Measurements from ENCODE around the gene GARIN1A.
A peak's percentile ranks its signal among the peaks of the same experiment; 100 is the strongest.
"Not testable (repeated sequence)": the region's sequence is repeated elsewhere in the genome, so short reads cannot be mapped to it uniquely, and the experiment has no call there.

The GARIN1A gene

DNA sequence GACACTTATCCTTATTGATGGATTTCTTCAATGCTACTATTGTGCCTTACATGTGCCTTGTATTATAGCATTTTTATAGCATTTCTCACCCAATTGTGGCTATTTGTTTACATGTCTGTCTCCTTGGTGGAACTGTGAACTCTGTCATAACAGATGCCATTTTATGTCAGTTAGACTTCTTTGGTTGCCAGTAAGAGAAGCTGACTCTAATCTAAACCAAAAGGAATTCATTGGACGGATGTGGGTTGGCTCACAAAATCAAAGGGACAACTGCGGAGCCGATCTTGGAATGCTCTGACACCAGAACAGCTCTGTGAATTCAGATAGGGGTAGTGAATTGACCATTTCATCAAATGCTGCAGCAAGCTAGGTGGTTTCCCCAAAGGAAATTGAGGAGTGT lies 15.0 kb downstream of the GARIN1A start:
- no peak for DNase-seq

- DNase-seq, result no peak
Measured at GRCh38 chr7:128688492-128688891, 16.4 kb downstream of the GARIN1A start.

DNA sequence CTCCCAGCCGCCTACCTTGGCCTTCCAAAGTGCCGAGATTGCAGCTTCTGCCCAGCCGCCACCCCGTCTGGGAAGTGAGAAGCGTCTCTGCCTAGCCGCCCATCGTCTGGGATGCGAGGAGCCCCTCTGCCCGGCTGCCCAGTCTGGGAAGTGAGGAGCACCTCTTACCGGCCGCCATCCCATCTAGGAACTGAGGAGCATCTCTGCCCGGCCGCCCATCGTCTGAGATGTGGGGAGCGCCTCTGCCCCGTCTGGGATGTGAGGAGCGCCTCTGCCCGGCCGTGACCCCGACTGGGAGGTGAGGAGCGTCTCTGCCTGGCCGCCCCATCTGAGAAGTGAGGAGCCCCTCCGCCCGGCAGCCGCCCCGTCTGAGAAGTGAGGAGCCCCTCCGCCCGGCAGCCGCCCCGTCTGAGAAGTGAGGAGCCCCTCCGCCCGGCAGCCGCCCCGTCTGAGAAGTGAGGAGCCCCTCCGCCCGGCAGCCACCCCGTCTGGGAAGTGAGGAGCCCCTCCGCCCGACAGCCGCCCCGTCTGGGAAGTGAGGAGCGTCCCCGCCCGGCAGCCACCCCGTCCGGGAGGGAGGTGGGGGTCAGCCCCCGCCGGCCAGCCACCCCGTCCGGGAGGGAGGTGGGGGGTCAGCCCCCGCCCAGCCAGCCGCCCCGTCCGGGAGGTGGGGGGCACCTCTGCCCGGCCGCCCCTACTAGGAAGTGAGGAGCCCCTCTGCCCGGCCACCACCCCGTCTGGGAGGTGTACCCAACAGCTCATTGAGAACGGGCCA lies 17.3 kb downstream of the GARIN1A start:
- DNase-seq, result not testable (repeated sequence)

GRCh38 chr7:128691227-128691626 lies 19.1 kb downstream of the GARIN1A start:
- DNase-seq, result no peak

GRCh38 chr7:128692623-128693270 lies 20.7 kb downstream of the GARIN1A start:
- no peak for DNase-seq

GRCh38 chr7:128693373-128694015 lies 21.4 kb downstream of the GARIN1A start:
- no peak for DNase-seq

DNA sequence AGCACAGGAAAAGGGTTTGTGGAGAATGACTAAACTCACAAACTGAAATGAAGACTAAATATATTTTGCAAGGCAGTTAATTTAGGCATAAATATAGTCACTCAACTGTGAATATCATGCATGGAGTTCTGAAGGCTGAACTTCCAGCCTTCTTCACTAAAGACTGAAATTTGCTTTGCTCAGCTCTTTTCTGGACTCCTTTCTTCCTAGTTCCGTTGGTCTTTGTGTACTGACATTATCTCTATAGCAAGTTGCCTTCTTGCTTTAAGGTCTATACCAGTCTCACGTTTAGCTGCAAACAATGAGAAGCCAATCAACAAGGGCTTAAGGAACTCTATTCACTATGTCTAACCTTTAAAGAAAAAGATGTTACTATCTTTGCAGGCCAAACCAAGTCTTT lies 22.6 kb downstream of the GARIN1A start:
- DNase-seq, result no peak

GRCh38 chr7:128697302-128697905 lies 25.3 kb downstream of the GARIN1A start:
- DNase-seq, result peak; percentile 13

GRCh38 chr7:128699196-128699712 lies 27.2 kb downstream of the GARIN1A start:
- DNase-seq, result no peak

- no peak for DNase-seq
Measured at GRCh38 chr7:128699895-128700294, 27.8 kb downstream of the GARIN1A start.

GRCh38 chr7:128701062-128701785 lies 29.1 kb downstream of the GARIN1A start:
- DNase-seq, result no peak

DNA sequence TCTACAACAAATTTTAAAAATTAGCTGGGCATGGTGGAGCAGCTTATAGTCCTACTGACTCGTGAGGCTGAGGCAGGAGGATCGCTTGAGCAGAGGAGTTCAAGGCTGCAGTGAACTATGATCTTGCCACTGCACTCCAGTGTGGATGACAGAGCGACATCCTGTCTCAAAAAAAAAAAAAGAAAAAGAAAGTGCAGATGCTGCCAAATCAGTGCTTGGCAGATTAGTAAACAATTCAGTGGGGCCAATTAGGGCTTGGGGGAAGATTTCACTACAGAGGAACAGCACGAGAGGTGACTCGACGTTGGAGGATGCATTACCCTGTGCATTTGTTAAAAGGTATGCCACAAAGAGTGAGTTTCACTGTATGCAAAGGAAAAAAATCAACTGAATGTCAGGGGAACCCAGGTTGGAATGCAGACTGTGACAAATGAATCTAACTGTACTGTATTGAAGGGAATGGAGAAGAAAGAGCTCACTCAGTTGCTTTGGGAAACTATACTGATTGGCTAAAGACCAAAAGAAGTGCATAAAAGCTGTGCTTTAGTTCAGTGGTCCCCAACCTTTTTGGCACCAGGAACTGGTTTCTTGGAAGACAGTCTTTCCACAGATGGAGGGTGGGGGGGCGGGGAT lies 31.6 kb downstream of the GARIN1A start:
- no peak for DNase-seq

DNA sequence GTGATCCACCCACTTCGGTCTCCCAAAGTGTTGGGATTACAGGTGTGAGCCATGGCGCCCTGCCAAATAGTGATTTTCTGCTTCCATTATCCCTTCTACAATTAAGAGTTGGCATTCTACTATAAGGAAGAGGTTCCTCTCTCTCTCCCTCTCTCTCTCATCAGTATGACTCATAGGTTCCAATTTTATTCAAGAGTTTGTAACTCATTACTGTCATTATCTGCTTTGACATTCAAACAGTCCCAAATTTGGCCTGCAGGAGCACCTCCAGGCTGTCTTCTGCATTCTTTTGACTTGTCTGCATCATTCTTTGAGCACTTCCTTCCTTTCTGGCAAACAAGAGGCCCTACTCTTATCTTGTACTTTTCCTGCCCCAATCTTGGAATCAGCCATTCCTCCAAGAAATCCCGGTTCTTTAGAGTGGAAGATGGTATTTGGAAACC lies 33.8 kb downstream of the GARIN1A start:
- no peak for DNase-seq

DNA sequence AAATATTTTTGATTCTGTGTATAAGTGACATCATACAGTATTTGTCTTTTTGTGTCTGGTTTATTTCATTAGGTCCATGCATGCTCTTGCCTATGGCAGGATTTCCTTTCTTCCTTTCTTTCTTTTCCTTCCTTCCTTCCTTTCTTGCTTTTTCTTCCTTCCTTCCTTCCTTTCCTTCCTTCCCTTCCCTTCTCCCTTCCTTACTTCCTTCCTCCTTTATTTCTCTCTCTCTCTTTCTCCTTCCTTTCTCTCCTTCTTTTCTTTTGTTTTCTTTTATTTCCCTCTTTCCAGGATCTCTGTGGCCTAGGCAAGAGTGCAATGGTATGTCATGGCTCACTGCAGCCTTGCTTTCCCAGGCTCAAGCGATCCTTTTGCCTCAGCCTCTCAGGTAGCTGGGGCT lies 35.7 kb downstream of the GARIN1A start:
- DNase-seq, result no peak

DNA sequence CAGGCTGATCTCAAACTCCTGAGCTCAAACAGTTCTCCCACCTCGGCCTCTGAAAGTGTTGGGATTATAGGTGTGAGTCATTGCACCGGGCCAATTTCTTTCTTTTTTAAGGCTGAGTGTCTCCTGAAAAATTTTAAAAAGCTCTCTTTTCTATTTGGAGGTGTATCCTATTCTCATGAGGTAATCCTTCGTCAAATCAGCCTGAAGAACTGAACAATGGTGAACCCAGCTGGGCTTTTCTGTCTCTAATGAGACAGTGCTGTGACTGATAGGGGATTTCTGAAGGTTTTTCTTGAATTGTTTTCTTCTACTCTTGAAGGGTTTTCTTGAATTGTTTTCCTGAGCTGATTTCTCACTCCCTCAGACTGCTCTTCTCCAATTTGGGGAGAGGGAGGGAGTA lies 36.1 kb downstream of the GARIN1A start:
- no peak for DNase-seq

DNA sequence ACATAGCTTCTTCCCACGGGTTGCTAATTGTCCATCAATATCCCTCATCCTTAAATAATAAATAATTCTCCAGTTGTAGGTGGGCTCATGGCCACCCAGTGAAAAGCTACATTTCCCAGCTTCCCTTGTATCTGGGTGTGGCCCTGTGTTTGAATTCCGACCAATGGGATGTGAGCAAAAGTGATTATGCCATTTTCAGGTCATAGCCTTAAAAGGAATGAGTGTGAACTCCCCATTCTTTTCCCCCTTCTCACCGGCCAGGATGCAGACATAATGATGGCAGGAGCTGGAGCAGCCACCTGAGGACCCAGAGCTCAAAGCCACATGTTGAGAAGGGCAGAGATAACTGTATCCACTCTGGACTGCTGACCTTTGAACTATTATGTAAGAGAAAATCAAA lies 36.7 kb downstream of the GARIN1A start:
- no peak for DNase-seq

DNA sequence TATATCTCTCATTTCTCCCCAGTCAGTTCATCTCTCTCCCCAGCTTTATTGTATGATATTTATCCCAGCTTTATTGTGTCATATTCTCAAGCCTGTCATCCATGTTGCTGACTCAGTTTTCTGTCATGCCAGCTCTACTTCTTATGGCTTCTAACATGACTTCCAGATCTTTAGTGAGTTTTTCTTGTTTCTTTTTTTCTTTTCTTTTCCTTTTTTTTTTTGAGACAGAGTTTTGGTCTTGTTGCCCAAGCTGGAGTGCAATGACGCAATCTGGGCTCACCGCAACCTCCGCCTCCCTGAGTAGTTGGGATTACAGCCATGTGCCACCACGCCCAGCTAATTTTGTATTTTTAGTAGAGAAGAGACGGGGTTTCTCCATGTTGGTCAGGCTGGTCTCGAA lies 38.4 kb downstream of the GARIN1A start:
- no peak for DNase-seq

DNA sequence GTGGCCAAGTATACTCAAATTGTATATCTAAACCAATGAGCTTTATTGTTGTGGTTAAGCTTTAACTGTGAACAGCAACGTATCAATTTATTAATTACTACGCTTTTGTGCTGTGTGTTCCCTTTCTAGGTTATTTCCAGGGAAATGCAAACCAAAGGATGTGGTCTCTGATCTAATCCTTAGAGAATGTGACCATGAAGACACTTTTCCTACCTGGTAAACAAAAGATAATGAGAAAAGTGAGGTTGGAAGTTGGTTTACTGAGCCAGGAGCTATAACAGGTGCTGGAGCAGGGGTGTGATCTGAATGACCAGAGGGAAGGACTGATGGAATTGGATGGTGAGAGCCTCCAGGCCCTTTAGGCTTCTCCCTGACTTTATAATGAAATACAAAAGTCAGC lies 41.7 kb downstream of the GARIN1A start:
- DNase-seq, result no peak

DNA sequence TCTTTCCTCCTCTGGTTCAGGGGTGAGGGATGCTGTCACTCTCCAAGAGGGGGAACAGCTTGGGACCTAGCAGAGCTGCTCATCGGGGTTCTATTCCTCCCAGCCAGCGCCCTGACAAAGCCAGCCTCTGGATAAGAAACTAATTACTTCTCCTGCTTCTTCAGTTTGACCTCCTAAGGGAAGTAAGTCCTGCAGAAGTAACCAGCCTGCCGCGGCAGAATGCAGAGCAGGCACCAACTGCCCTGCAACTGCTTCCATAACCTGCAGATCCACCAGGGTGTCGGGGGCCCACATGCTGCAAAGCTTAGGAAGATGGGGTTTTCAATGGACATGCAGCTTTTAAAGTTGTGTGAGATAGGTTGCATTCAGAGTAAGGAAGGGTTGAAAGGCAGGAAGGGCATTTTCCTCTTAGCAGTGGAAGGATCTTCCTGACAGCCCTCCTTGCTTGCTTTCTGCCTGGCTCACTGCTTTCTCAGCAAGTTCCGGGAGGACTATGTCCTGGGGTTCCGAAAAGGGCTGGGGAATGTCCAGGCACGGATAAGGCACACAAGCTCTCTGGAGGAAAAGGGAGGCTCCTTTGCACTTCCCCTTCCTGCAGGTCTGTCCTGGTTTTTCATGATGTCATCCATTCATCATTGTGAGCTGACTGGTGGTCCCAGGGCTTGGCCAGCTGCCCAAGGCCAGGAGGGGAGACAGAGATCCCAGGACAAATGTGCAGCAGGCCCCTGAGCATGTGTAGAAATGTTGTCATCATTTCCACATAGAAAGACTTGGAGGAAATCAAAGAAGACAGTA lies 42.8 kb downstream of the GARIN1A start:
- no peak for DNase-seq

GRCh38 chr7:128718967-128719642 lies 47.0 kb downstream of the GARIN1A start:
- DNase-seq, result no peak

DNA sequence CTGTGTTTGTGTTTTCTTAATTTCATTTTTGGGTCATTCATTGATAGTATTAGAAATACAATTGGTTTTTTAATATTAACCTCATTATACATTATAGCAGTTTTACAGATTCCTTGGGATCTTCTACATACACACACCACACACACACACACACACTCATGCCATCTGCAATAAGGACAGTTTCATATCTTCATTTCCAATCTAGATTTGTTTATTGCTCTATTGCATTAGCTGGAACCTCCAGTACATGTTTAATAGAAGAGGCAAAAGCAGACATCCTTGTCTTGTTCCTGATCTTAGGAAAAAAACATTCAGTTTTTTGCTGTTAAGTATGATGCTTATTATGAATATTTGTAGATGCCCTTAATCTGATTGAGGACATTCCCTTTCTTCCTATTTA lies 49.3 kb downstream of the GARIN1A start:
- DNase-seq, result no peak

All from activated gamma-delta T cell treated with Interleukin-2 at 50 U/mL for 16 hours (primary cell).